ENCODE data around the gene CLDN16.

CLDN16 gene

DNA sequence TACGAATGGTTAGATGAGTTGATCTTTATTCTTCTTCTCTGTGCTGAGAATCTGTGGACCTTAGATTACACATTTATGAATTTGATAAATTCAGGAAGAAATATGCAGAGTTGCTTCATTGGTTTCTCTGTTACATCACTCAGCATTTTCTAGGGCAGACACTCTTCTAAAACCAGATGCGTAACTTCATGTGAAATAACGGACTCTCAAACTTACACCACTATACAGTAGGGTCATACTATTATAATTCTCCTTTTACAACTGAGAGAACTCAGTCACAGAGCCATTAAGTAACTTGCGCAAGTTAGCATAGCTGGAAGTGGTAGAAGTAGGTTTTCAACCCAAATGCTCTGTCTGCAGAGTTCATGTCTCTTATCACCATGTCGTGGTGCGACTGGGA is 56.0 kb downstream of the CLDN16 start:
- DNase-seq = no peak

DNA sequence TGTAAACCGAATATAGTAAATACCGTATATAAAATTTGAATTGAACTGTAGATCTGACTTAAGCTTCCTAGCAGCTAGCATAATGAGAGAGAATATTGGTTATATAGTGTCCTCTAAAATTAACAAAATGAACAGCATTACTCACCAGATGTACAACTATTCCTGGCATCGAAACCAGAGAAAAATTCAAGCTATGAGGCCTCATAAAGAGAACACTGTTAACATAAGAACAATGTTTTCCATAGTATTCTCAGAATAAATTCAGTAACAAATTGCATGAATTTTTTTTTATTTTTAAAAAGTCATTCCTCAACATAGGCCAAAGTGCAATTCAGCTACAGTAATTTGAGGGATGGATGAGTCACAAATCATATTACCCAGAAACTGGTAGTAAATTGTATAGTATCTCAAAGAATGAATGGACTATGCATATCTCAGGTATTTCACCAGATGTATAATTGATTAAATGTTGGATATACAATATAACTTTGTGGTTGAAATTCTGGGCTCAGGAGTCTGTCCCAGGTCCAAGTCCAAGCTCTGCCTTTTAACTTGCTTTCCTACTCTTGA is 56.7 kb downstream of the CLDN16 start:
- no peak for DNase-seq

DNA sequence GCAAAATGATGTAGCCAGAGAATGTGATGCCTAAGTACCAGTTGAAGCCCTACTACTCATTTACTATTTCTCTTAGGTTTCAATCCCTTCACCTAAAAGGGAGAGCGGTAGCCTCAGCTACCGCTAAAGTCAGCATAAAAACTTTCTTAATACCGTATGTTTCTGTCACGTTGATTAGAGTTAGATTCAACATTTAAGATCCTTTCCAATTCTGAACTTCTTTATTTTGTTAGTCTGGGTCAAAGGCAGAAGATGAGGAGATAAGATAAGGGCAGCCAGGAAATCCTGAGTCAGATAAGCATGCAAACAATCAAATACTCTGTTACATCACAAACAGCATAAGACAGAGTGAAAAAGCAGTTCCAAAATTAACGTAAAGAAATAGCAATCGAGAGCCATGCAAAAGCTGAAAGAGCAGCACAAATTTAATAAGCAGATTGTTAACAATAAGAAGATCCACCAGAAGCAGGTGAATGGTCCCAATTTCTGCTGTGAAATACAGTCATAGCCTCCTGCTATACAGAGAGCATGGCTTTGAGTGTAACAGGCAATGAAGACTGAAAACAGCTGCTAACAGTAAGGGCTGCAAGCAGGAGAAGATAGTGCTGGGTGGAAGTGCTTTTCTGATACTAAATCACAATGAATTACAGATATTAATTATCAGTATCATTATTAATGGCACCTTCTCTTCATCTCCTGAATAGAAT is 58.8 kb downstream of the CLDN16 start:
- no peak for DNase-seq

DNA sequence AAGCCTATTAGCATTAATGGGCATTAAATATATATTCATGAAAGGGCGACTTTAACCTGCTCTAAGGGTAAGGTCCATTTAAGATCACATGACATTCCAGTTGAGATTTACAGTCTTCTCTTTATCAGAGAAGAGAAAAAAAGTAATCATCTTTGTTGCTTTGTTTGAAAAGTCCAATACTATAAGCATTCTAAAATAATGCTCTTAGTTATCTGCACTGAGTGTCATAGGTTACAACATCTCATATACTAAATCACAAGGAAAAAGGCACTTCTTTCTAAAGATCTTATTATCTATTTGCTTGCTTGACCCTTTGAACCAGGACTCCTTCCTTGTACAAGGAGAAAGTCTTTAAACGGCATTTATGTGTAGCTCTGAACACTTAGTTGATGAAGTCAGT is 60.3 kb downstream of the CLDN16 start:
- no peak for DNase-seq

DNA sequence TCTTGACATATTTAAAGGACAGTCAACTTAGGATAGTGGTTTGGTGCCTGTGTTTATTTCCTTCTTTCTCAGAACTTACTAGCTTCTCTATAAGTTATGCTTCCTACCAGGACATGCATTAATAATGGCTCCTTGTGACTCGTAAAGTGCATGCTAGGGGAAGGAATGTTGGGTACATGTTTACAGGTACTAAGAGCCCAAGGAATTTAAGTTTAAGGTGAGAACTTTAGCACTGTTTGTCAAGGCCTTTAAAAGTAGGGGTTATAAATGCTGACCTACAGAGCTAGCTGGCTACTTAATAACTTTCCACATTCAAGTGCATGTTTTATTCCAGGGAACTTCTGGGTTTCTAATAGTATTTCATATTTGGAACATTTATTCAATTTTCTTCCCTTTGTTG is 61.8 kb downstream of the CLDN16 start, which contains the start of gene TMEM207:
TMEM207 (minus strand) TSS at position 101 of the 400 bp plus-strand sequence; CDS start at position 9, 92 bp downstream.
- no peak for DNase-seq

DNA sequence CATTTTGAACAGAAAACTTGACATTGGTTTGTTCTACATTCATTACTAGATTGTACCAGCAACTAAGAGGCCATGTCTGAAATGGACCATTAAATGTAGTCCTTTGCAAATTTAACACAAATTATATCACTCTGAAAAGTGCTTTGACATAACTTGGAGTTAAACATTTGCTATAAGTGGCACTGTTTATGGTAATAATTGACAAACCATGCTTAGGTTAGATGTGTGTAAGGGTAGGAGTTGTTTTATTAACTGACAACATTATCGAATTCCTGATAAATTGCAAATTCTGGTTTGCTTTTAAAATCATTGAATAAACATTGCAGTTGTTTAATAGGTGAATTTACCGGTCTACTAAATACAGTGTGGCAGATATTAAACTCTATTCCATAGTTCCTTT is 67.9 kb downstream of the CLDN16 start:
- DNase-seq = no peak

DNA sequence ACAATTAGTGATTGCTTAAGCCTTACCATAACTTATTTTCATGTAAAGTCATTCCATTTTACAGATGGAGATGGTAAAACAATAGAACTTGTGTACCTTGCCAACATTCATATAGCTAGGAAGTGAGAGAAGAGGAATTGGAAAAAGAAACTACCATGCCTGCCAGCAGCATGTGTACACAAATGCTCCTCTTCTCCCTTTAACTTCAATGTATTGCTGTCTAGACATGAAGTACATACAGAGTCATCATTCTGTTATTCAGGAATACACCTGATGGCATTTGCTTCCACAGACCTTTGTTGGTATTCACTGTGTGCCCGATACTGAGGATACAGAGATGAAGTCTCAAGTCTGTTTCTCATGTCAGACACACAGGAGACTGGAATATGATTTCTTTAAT is 68.8 kb downstream of the CLDN16 start:
- no peak for DNase-seq

DNA sequence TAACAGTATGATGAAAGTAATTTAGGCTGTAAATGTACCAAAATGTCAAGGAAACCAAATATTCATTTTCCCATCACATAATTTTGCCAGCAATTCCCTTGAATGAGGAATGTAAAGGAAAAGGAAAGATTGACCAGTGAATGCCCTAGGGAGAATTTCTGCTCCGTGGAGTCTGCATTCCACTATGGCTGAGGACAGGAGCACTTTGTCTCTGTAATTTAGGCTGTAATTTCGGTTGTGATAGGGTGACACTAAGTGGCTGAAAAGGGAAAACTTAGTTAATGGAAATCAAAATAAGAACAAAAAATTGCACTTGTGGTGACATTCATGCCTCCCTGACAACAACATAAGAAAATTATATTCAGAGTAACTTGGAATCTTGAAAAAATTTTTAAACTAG is 70.1 kb downstream of the CLDN16 start:
- no peak for DNase-seq

All from stimulated activated CD4-positive, alpha-beta T cell treated with anti-CD3 and anti-CD28 coated beads, Interleukin-4, amount 100 ng/mL, for 24 hours (primary cell).